ENCODE data around the gene ILF2. TPM values are rescaled to one million over a fixed set of nuclear protein-coding genes. Genes with fewer than 3 reads are reported as not detected.

ILF2 gene
- total and polyA plus RNA-seq, 2 of the 13 experiments (the other 11 are each of a cell fraction or from before 2014, with no cell fraction given) = 292 to 366 TPM

DNA sequence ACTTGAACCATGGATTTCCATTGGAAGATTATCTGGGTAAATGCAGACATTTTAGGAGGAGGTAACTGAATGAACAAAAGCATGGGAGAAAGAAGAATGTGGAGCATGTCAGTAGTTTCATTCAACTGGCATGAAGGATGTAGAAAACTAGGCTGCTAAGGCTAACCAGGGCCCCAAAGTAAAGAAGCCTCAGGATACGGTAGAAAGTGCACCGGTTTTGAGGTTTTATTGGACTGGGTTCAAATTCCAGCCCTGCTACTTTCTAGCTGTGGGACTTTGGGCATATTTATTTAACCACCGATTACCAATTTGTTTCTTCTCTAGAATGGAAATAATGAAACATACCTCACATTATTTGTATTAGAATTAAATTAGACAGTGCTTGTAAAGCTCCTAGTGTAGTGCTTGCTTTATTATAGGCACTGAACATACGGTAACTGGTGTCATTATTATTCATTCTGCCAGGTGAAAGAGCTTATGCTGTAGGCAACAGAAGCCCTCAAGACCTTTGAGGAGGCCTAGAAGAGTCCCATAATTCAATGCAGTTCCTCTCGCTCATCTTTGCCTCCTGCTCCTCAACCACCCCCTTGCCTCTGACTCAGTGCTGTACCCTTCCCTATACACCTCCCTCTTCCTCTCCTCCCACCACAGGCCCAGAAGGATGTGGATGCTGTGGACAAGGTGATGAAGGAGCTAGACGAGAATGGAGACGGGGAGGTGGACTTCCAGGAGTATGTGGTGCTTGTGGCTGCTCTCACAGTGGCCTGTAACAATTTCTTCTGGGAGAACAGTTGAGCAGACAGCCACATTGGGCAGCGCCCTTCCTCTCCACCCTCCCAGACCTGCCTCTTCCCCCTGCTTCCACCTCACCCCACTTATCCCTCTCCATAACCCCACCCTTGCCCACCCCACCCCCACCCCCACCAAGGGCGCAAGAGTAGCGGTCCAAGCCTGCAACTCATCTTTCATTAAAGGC, 39.5 kb downstream of the ILF2 start (continued):
- TF ChIP-seq, protein P1, sequence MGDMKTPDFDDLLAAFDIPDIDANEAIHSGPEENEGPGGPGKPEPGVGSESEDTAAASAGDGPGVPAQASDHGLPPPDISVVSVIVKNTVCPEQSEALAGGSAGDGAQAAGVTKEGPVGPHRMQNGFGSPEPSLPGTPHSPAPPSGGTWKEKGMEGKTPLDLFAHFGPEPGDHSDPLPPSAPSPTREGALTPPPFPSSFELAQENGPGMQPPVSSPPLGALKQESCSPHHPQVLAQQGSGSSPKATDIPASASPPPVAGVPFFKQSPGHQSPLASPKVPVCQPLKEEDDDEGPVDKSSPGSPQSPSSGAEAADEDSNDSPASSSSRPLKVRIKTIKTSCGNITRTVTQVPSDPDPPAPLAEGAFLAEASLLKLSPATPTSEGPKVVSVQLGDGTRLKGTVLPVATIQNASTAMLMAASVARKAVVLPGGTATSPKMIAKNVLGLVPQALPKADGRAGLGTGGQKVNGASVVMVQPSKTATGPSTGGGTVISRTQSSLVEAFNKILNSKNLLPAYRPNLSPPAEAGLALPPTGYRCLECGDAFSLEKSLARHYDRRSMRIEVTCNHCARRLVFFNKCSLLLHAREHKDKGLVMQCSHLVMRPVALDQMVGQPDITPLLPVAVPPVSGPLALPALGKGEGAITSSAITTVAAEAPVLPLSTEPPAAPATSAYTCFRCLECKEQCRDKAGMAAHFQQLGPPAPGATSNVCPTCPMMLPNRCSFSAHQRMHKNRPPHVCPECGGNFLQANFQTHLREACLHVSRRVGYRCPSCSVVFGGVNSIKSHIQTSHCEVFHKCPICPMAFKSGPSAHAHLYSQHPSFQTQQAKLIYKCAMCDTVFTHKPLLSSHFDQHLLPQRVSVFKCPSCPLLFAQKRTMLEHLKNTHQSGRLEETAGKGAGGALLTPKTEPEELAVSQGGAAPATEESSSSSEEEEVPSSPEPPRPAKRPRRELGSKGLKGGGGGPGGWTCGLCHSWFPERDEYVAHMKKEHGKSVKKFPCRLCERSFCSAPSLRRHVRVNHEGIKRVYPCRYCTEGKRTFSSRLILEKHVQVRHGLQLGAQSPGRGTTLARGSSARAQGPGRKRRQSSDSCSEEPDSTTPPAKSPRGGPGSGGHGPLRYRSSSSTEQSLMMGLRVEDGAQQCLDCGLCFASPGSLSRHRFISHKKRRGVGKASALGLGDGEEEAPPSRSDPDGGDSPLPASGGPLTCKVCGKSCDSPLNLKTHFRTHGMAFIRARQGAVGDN (CRISPR knock-in tag; IDR thresholded peaks at IDR 0.05) = no peak
- TF ChIP-seq SP5 (CRISPR knock-in tag; IDR thresholded peaks at IDR 0.05; ENCODE audit: borderline replicate concordance, low read depth) (no peak), KDM3A (CRISPR knock-in tag; IDR thresholded peaks at IDR 0.05; ENCODE audit: low read depth) (0 out of 2 replicates have a peak, but pooled peaks have one; percentile 6), KAT2B (IDR thresholded peaks at IDR 0.05; ENCODE audit: borderline replicate concordance, low read depth, low read length) (no peak), ZNF841 (CRISPR knock-in tag; IDR thresholded peaks at IDR 0.05; ENCODE audit: borderline replicate concordance) (no peak), ZNF264 (CRISPR knock-in tag; IDR thresholded peaks at IDR 0.05) (no peak), FOXM1 (CRISPR knock-in tag; IDR thresholded peaks at IDR 0.05) (no peak), ZNF326 (CRISPR knock-in tag; IDR thresholded peaks at IDR 0.05; ENCODE audit: borderline replicate concordance) (no peak), STAT5B (CRISPR knock-in tag; IDR thresholded peaks at IDR 0.05) (no peak), SRF (IDR thresholded peaks at IDR 0.05; ENCODE audit: low read depth, low read length) (no peak), TEAD3 (CRISPR knock-in tag; optimal IDR thresholded peaks at IDR 0.05; ENCODE audit: borderline replicate concordance) (peak; percentile 39), RORA (CRISPR knock-in tag; IDR thresholded peaks at IDR 0.05) (no peak), SMARCE1 (IDR thresholded peaks at IDR 0.05; ENCODE audit: borderline replicate concordance) (no peak), KAT7 (CRISPR knock-in tag; IDR thresholded peaks at IDR 0.05; ENCODE audit: borderline replicate concordance) (no peak), SRY (CRISPR knock-in tag; IDR thresholded peaks at IDR 0.05) (no peak), MAZ (IDR thresholded peaks at IDR 0.05; ENCODE audit: borderline replicate concordance, low read depth, low read length) (no peak), MAZ (CRISPR knock-in tag; IDR thresholded peaks at IDR 0.05; ENCODE audit: low read depth) (no peak), MLLT10 (CRISPR knock-in tag; IDR thresholded peaks at IDR 0.05) (no peak)
- TF ChIP-seq, protein P2, sequence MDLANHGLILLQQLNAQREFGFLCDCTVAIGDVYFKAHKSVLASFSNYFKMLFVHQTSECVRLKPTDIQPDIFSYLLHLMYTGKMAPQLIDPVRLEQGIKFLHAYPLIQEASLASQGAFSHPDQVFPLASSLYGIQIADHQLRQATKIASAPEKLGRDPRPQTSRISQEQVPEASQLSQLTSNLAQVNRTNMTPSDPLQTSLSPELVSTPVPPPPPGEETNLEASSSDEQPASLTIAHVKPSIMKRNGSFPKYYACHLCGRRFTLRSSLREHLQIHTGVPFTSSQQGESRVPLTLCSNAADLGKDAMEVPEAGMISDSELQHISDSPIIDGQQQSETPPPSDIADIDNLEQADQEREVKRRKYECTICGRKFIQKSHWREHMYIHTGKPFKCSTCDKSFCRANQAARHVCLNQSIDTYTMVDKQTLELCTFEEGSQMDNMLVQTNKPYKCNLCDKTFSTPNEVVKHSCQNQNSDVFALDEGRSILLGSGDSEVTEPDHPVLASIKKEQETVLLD (CRISPR knock-in tag; IDR thresholded peaks at IDR 0.05; ENCODE audit: low read depth) = no peak
- TF ChIP-seq, protein P3, sequence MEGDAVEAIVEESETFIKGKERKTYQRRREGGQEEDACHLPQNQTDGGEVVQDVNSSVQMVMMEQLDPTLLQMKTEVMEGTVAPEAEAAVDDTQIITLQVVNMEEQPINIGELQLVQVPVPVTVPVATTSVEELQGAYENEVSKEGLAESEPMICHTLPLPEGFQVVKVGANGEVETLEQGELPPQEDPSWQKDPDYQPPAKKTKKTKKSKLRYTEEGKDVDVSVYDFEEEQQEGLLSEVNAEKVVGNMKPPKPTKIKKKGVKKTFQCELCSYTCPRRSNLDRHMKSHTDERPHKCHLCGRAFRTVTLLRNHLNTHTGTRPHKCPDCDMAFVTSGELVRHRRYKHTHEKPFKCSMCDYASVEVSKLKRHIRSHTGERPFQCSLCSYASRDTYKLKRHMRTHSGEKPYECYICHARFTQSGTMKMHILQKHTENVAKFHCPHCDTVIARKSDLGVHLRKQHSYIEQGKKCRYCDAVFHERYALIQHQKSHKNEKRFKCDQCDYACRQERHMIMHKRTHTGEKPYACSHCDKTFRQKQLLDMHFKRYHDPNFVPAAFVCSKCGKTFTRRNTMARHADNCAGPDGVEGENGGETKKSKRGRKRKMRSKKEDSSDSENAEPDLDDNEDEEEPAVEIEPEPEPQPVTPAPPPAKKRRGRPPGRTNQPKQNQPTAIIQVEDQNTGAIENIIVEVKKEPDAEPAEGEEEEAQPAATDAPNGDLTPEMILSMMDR (CRISPR knock-in tag; IDR thresholded peaks at IDR 0.05) = no peak
- TF ChIP-seq, protein P4, sequence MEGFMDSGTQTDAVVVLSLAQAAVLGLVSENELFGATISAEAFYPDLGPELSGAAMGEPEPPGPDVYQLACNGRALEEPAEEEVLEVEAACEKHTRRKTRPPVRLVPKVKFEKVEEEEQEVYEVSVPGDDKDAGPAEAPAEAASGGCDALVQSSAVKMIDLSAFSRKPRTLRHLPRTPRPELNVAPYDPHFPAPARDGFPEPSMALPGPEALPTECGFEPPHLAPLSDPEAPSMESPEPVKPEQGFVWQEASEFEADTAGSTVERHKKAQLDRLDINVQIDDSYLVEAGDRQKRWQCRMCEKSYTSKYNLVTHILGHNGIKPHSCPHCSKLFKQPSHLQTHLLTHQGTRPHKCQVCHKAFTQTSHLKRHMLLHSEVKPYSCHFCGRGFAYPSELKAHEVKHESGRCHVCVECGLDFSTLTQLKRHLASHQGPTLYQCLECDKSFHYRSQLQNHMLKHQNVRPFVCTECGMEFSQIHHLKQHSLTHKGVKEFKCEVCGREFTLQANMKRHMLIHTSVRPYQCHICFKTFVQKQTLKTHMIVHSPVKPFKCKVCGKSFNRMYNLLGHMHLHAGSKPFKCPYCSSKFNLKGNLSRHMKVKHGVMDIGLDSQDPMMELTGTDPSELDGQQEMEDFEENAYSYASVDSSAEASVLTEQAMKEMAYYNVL (CRISPR knock-in tag; IDR thresholded peaks at IDR 0.05; ENCODE audit: borderline replicate concordance) = peak; percentile 26; the same call in 1 of the 2 replicates
